ENCODE measurements around the gene CLCN6. TPM values are rescaled to one million over a fixed set of nuclear protein-coding genes. Genes with fewer than 3 reads are reported as not detected.

Gene CLCN6
- total and polyA plus RNA-seq, 10 of the 15 experiments (the other 5 are each of a cell fraction or from before 2014, with no cell fraction given): 2.2 to 20.9 (median 10.2) TPM

GRCh38 chr1:11845641-11846335 lies 39.8 kb downstream of the CLCN6 start:
- no peaks in the 10 kb centered on the region for H3K79me2 ChIP-seq (ENCODE audit: control insufficient read depth, insufficient read depth, low read length)
- no peaks in the 10 kb centered on the region for H3K27me3 ChIP-seq (replicated peaks in 1 of 2; ENCODE audit: control insufficient read depth in 2 of 2, insufficient read depth in 2 of 2, low read length in 1 of 2)
- intact Hi-C loops (cut with micrococcal nuclease; ENCODE audit: unreplicated experiment) (no loop called here), in situ Hi-C loops (cut with MboI) (loop anchor here (10.0 kb wide), 1 partner anchor 119 kb away; no protein-coding TSS in a partner anchor)
- CTCF ChIA-PET: interaction anchor here (0.7 to 1.7 kb wide), 5 partner anchors 18 to 934 kb away, joined by 3 read pairs; no protein-coding TSS in a partner anchor
- POLR2A ChIA-PET: interaction anchor here (1.3 kb wide), 1 partner anchor 39 kb away, joined by 3 read pairs; no protein-coding TSS in a partner anchor
- BruUV-seq (replicated peaks): no TSS peak
- no peak for ATAC-seq
- no peak for TF ChIP-seq SMAD1 (IDR thresholded peaks at IDR 0.05; ENCODE audit: low read depth, partially characterized antibody)
- TF ChIP-seq REST (IDR thresholded peaks at IDR 0.05; ENCODE audit: low read depth, low read length): peak; percentile 87
- H3K27ac ChIP-seq (ENCODE audit: control insufficient read depth, insufficient read depth): no peak overlapping the region
- H2AFZ ChIP-seq (ENCODE audit: control insufficient read depth, low read depth, low read length): no peak overlapping the region
- 91% methylated on average over 5 of the region's 5 CpGs for WGBS (ENCODE audit: insufficient coverage, insufficient replicate concordance, low lambda C conversion rate, missing lambda C conversion rate)
- SMC1A ChIA-PET (ENCODE audit: uncharacterized antibody, unreplicated experiment): no interaction called here
- H4K20me1 ChIP-seq (ENCODE audit: control insufficient read depth, insufficient read depth): peaks cover 3% of the 10 kb centered on the region; the same call in 1 of the 2 replicates
- peaks cover 17% of the 10 kb centered on the region for H3K4me1 ChIP-seq (ENCODE audit: control insufficient read depth, insufficient read depth, low read length)
- no peak for FAIRE-seq
- RAD21 ChIA-PET (ENCODE audit: unreplicated experiment): interaction anchor here (0.7 kb wide), 1 partner anchor 136 kb away, joined by 3 read pairs; no protein-coding TSS in a partner anchor
- DNase-seq (ENCODE audit: low read depth, low spot score): no peak
- no peak overlapping the region for H3K9ac ChIP-seq (ENCODE audit: control insufficient read depth, insufficient read depth, low read length)
- no peak overlapping the region for H3K4me2 ChIP-seq (ENCODE audit: control insufficient read depth, insufficient read depth)
- H3K4me3 ChIP-seq: no peak overlapping the region
- H3K9me3 ChIP-seq (replicated peaks; ENCODE audit: control insufficient read depth, insufficient read depth, low read length): no peaks in the 10 kb centered on the region
- H3K36me3 ChIP-seq (ENCODE audit: control insufficient read depth in 2 of 2, insufficient read depth in 2 of 2, low read length in 1 of 2): peaks cover 5 to 24% of the 10 kb centered on the region in 2 experiments; a peak in 3 of 4 replicates
